ENCODE results near the gene BBS1. TPM values are rescaled to one million over a fixed set of nuclear protein-coding genes. Genes with fewer than 3 reads are reported as not detected.
"Not testable (repeated sequence)": the region's sequence is repeated elsewhere in the genome, so short reads cannot be mapped to it uniquely, and the experiment has no call there.

Gene BBS1
- total RNA-seq, 1 donor from 2014 or later, result 43.6 TPM

- TF ChIP-seq, protein P1, sequence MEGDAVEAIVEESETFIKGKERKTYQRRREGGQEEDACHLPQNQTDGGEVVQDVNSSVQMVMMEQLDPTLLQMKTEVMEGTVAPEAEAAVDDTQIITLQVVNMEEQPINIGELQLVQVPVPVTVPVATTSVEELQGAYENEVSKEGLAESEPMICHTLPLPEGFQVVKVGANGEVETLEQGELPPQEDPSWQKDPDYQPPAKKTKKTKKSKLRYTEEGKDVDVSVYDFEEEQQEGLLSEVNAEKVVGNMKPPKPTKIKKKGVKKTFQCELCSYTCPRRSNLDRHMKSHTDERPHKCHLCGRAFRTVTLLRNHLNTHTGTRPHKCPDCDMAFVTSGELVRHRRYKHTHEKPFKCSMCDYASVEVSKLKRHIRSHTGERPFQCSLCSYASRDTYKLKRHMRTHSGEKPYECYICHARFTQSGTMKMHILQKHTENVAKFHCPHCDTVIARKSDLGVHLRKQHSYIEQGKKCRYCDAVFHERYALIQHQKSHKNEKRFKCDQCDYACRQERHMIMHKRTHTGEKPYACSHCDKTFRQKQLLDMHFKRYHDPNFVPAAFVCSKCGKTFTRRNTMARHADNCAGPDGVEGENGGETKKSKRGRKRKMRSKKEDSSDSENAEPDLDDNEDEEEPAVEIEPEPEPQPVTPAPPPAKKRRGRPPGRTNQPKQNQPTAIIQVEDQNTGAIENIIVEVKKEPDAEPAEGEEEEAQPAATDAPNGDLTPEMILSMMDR (conservative IDR thresholded peaks at IDR 0.05; ENCODE audit: low read depth, low read length), result no peak
- H3K4me3 ChIP-seq (ENCODE audit: low read depth, low read length), result no peak overlapping the region
- peak; percentile 33 for DNase-seq (ENCODE audit: low read depth)
These were observed 59.8 kb downstream of the BBS1 start for GRCh38 chr11:66570079-66570849.

GRCh38 chr11:66570850-66571180 lies 60.4 kb downstream of the BBS1 start:
- H3K4me3 ChIP-seq (ENCODE audit: low read depth, low read length), result no peak overlapping the region
- TF ChIP-seq, protein P1 (conservative IDR thresholded peaks at IDR 0.05; ENCODE audit: low read depth, low read length), result no peak
- no peak for DNase-seq (ENCODE audit: low read depth)

- no peak for DNase-seq (ENCODE audit: low read depth)
- no peak overlapping the region for H3K4me3 ChIP-seq (ENCODE audit: low read depth, low read length)
- TF ChIP-seq, protein P1 (conservative IDR thresholded peaks at IDR 0.05; ENCODE audit: low read depth, low read length), result peak; percentile 90
These were observed 68.7 kb downstream of the BBS1 start for GRCh38 chr11:66579017-66579606.

- no peak for DNase-seq (ENCODE audit: low read depth)
- H3K4me3 ChIP-seq (ENCODE audit: low read depth, low read length), result no peak overlapping the region
- TF ChIP-seq, protein P1 (conservative IDR thresholded peaks at IDR 0.05; ENCODE audit: low read depth, low read length), result no peak
These were observed 70.4 kb downstream of the BBS1 start for GRCh38 chr11:66580803-66581202.

DNA sequence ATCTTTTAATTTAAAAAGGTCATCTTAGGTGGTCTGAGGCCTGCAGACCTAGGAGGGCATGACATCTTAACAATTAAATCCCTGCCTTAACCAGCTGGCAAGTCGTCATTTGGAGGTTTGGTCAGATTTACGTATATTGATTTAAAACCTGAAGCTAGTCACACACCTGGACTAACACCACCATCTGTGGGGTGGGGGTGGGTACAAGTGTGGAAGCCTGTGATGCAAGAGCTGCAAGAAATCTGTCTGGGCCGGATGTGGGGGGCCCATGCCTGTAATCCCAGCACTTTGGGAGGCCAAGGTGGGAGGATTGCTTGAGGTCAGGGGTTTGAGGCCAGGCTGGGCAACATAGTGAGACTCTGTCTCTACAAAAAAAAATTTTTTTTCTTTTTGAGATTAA lies 70.8 kb downstream of the BBS1 start:
- TF ChIP-seq, protein P1 (conservative IDR thresholded peaks at IDR 0.05; ENCODE audit: low read depth, low read length), result no peak
- no peak overlapping the region for H3K4me3 ChIP-seq (ENCODE audit: low read depth, low read length)
- no peak for DNase-seq (ENCODE audit: low read depth)

DNA sequence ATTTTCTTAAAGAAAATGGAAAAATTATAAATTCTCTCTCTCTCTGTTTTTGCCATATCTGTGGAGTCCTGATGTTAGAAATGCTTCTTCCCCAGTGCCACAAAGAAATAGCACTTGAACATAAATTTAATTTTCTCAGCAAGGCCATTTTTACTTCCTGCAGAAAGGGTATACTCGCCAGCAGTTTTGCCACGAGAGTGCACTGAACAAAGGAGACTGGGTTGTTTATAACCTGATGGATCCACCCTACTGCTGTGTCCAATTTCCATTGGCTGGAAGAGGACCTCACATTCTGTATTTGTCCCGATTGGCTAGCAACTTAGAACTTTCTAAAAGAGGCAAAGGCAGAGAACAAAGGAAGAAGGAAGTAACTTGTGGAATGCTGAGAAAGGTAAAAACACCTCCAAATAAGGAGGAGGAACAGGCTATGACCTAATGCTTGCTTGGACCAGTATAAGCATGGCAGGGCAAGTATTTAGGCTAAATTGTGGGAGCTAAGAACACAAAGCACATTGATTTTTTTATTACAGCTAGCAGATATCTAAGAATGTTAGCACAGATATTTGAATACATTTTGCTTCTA lies 72.2 kb downstream of the BBS1 start:
- DNase-seq (ENCODE audit: low read depth); H3K4me3 ChIP-seq (ENCODE audit: low read depth, low read length): not testable (repeated sequence)

Other genes with a start within 250 kb of the BBS1 start
- 152 and 162 TPM in 2 replicates for gene RAB1B, start 242.0 kb upstream of the BBS1 start, total RNA-seq
- gene CNIH2, start 232.5 kb upstream of the BBS1 start, total RNA-seq, result 0.43 and 0.58 TPM in 2 replicates
- gene YIF1A, start 221.5 kb upstream of the BBS1 start, total RNA-seq, result 106 and 152 TPM in 2 replicates
- 0.58 TPM in 1 of 2 replicates, not detected in the other for gene TMEM151A, start 218.7 kb upstream of the BBS1 start, total RNA-seq
- 0.07 and 1.0 TPM in 2 replicates for gene CD248, start 193.6 kb upstream of the BBS1 start, total RNA-seq
- gene RIN1, start 174.2 kb upstream of the BBS1 start, total RNA-seq, result 18.9 and 21.1 TPM in 2 replicates
- gene BRMS1, start 165.5 kb upstream of the BBS1 start, total RNA-seq, result 72.0 and 95.1 TPM in 2 replicates
- gene B4GAT1, start 163.0 kb upstream of the BBS1 start, total RNA-seq, result 32.0 and 36.2 TPM in 2 replicates
- gene SLC29A2, start 138.9 kb upstream of the BBS1 start, total RNA-seq, result 6.6 and 12.3 TPM in 2 replicates
- not detected in 2 replicates for gene NPAS4, start 89.6 kb upstream of the BBS1 start, total RNA-seq
- gene MRPL11, start 71.8 kb upstream of the BBS1 start, total RNA-seq, result 85.3 TPM in 2 replicates
- gene PELI3, start 43.7 kb upstream of the BBS1 start, total RNA-seq, result 3.5 and 3.6 TPM in 2 replicates
- gene DPP3, start 30.2 kb upstream of the BBS1 start, total RNA-seq, result 88.8 and 106 TPM in 2 replicates
- gene ZDHHC24, start 35.4 kb downstream of the BBS1 start, total RNA-seq, result 15.0 and 17.8 TPM in 2 replicates
- not detected in 2 replicates for gene ACTN3, start 36.3 kb downstream of the BBS1 start, total RNA-seq
- 6.7 and 15.2 TPM in 2 replicates for gene CTSF, start 58.0 kb downstream of the BBS1 start, total RNA-seq
- gene CCDC87, start 82.4 kb downstream of the BBS1 start, total RNA-seq, result 0.14 and 0.52 TPM in 2 replicates
- 19.4 and 22.1 TPM in 2 replicates for gene CCS, start 82.5 kb downstream of the BBS1 start, total RNA-seq
- gene RBM14, start 106.0 kb downstream of the BBS1 start, total RNA-seq, result 40.4 and 73.7 TPM in 2 replicates
- gene RBM4, start 128.1 kb downstream of the BBS1 start, total RNA-seq, result 105 and 133 TPM in 2 replicates
- 4.0 and 17.3 TPM in 2 replicates for gene RBM4B, start 167.3 kb downstream of the BBS1 start, total RNA-seq
- 63.9 and 78.9 TPM in 2 replicates for gene SPTBN2, start 218.6 kb downstream of the BBS1 start, total RNA-seq

All from epithelial cell of proximal tubule (primary cell).